ENCODE results near the gene SLC28A3. TPM values are rescaled to one million over a fixed set of nuclear protein-coding genes. Genes with fewer than 3 reads are reported as not detected.

The SLC28A3 gene
- total RNA-seq, 2 donors from 2014 or later, result 0.11 TPM; not detected in 1

- Mint-ChIP-seq H3K27me3 (ENCODE audit: insufficient read depth) (no peaks in the 10 kb centered on the region), H3K4me1 (no peaks in the 10 kb centered on the region), H3K9me3 (no peaks in the 10 kb centered on the region), H3K4me3 (no peak overlapping the region), H3K27ac (no peak overlapping the region), H3K36me3 (ENCODE audit: low read depth) (no peaks in the 10 kb centered on the region)
- Histone ChIP-seq H3K4me3 (ENCODE audit: low read length) (no peak overlapping the region), H3K9ac (ENCODE audit: extremely low read depth, low read length, poor library complexity, severe bottlenecking) (no peak overlapping the region), H3K27me3 (ENCODE audit: control insufficient read depth, insufficient read depth, low read length, poor library complexity, severe bottlenecking) (no peaks in the 10 kb centered on the region), H3K9me3 (ENCODE audit: control insufficient read depth, low read length) (no peaks in the 10 kb centered on the region), H3K36me3 (ENCODE audit: control insufficient read depth, insufficient read depth, low read length) (no peaks in the 10 kb centered on the region), H3K27ac (ENCODE audit: low read depth, low read length) (no peak overlapping the region), H3K4me1 (ENCODE audit: control insufficient read depth, insufficient read depth, low read length) (no peaks in the 10 kb centered on the region)
- TF ChIP-seq, protein P1, sequence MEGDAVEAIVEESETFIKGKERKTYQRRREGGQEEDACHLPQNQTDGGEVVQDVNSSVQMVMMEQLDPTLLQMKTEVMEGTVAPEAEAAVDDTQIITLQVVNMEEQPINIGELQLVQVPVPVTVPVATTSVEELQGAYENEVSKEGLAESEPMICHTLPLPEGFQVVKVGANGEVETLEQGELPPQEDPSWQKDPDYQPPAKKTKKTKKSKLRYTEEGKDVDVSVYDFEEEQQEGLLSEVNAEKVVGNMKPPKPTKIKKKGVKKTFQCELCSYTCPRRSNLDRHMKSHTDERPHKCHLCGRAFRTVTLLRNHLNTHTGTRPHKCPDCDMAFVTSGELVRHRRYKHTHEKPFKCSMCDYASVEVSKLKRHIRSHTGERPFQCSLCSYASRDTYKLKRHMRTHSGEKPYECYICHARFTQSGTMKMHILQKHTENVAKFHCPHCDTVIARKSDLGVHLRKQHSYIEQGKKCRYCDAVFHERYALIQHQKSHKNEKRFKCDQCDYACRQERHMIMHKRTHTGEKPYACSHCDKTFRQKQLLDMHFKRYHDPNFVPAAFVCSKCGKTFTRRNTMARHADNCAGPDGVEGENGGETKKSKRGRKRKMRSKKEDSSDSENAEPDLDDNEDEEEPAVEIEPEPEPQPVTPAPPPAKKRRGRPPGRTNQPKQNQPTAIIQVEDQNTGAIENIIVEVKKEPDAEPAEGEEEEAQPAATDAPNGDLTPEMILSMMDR (conservative IDR thresholded peaks at IDR 0.05), result no peak
- 89 to 91% methylated on average over 4 of the region's 4 CpGs for WGBS, 2 experiments (ENCODE audit: insufficient coverage in 1 of 2, insufficient read length in 1 of 2)
- DNase-seq, result no peak
Measured at GRCh38 chr9:84319632-84320031, 20.9 kb downstream of the SLC28A3 start.

GRCh38 chr9:84318981-84319380 is 21.6 kb downstream of the SLC28A3 start:
- Mint-ChIP-seq H3K4me1 (no peaks in the 10 kb centered on the region), H3K9me3 (no peaks in the 10 kb centered on the region), H3K36me3 (ENCODE audit: low read depth) (no peaks in the 10 kb centered on the region), H3K27ac (no peak overlapping the region), H3K4me3 (no peak overlapping the region), H3K27me3 (ENCODE audit: insufficient read depth) (no peaks in the 10 kb centered on the region)
- no peaks in the 10 kb centered on the region for H3K4me1 ChIP-seq (ENCODE audit: control insufficient read depth, insufficient read depth, low read length)
- 93% methylated on average over 1 of the region's 2 CpGs; no CpG with 5 or more reads in 1 of the 2 experiments for WGBS, 2 experiments (ENCODE audit: insufficient coverage in 1 of 2, insufficient read length in 1 of 2)
- H3K9ac ChIP-seq (ENCODE audit: extremely low read depth, low read length, poor library complexity, severe bottlenecking), result no peak overlapping the region
- no peaks in the 10 kb centered on the region for H3K9me3 ChIP-seq (ENCODE audit: control insufficient read depth, low read length)
- TF ChIP-seq, protein P1 (conservative IDR thresholded peaks at IDR 0.05), result no peak
- H3K27me3 ChIP-seq (ENCODE audit: control insufficient read depth, insufficient read depth, low read length, poor library complexity, severe bottlenecking), result no peaks in the 10 kb centered on the region
- no peak for DNase-seq
- no peak overlapping the region for H3K4me3 ChIP-seq (ENCODE audit: low read length)
- no peaks in the 10 kb centered on the region for H3K36me3 ChIP-seq (ENCODE audit: control insufficient read depth, insufficient read depth, low read length)
- no peak overlapping the region for H3K27ac ChIP-seq (ENCODE audit: low read depth, low read length)

DNA sequence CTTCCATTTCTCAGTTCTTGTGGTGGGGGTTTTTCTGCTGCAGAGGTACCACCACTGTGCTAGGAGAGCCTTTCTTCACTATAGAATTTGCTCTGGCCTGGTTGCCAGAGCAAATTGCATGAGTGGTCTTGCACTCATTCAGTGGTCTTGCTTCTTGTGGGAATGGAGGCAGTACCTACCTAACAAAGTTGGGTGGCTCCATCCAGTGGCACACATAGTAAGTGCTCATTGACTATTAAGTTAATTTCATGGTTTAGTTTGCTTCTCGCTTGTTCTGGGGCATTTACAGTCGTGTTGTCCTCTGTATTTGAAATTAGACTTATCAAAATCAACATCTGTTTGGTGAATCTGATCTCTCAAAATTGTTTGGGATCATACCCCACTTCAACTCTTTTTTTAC is 23.0 kb downstream of the SLC28A3 start:
- no peak overlapping the region for H3K9ac ChIP-seq (ENCODE audit: extremely low read depth, low read length, poor library complexity, severe bottlenecking)

More for the DNA sequence above, 23.0 kb downstream of the SLC28A3 start:
- Histone ChIP-seq H3K36me3 (ENCODE audit: control insufficient read depth, insufficient read depth, low read length) (no peaks in the 10 kb centered on the region), H3K27ac (ENCODE audit: low read depth, low read length) (no peak overlapping the region), H3K27me3 (ENCODE audit: control insufficient read depth, insufficient read depth, low read length, poor library complexity, severe bottlenecking) (no peaks in the 10 kb centered on the region), H3K4me1 (ENCODE audit: control insufficient read depth, insufficient read depth, low read length) (no peaks in the 10 kb centered on the region), H3K4me3 (ENCODE audit: low read length) (no peak overlapping the region), H3K9me3 (ENCODE audit: control insufficient read depth, low read length) (no peaks in the 10 kb centered on the region)
- Mint-ChIP-seq H3K9me3 (no peaks in the 10 kb centered on the region), H3K4me1 (no peaks in the 10 kb centered on the region), H3K4me3 (no peak overlapping the region), H3K27ac (no peak overlapping the region), H3K27me3 (ENCODE audit: insufficient read depth) (no peaks in the 10 kb centered on the region), H3K36me3 (ENCODE audit: low read depth) (no peaks in the 10 kb centered on the region)
- DNase-seq, result no peak
- 81 to 86% methylated on average over 2 of the region's 2 CpGs for WGBS, 2 experiments (ENCODE audit: insufficient coverage in 1 of 2, insufficient read length in 1 of 2)
- TF ChIP-seq, protein P1 (conservative IDR thresholded peaks at IDR 0.05), result peak; percentile 65
